Eye (tissue), 1 donor: Measurements from ENCODE around the gene MACO1.
"Not testable (repeated sequence)": the region's sequence is repeated elsewhere in the genome, so short reads cannot be mapped to it uniquely, and the experiment has no call there.

Experiments
- DNase-seq: peaks from one replicate; pipeline ENCODE4 v3.0.0-alpha.2; 2015

Gene MACO1

GRCh38 chr1:25492323-25492722 lies 61.6 kb downstream of the MACO1 start:
- no peak for DNase-seq

DNA sequence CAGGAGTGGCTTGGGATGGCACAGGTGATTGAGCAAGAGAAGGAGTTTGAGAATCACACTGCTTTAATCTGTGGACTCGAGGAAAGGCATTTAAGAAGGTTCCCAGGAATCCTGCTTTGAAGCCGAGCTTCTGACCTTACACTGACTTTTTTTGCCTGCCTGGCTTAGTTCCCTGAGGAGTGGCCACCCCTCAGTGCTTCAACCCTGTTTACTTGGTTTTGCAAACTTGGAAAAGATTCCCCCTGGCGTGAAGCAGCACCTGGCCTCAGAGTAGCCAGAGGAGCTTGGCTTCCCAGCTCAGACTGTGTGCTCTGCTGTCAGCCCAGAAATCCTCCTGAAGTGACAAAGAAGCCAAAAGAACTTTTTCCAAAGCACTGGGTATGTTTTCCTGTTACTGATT lies 64.3 kb downstream of the MACO1 start:
- DNase-seq: no peak

DNA sequence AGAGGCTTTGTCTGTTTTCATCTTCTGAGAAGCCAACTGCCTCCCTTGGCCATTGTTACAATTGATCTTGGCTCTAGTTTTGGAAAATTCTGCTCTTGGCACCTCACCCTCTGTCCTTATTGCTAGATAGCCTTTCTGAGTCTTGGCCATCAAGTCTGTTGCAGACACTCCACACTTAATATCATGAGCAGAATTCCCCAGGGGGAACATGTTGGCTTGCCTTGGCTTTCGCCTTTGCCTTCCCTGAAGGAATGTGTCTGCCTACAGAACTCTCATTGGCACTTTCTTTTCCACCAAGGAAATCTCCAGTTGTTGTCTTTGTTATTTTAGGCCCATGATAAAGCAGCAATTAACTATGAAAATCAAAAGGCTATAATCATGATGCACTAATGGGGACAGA lies 70.0 kb downstream of the MACO1 start:
- DNase-seq: no peak

DNA sequence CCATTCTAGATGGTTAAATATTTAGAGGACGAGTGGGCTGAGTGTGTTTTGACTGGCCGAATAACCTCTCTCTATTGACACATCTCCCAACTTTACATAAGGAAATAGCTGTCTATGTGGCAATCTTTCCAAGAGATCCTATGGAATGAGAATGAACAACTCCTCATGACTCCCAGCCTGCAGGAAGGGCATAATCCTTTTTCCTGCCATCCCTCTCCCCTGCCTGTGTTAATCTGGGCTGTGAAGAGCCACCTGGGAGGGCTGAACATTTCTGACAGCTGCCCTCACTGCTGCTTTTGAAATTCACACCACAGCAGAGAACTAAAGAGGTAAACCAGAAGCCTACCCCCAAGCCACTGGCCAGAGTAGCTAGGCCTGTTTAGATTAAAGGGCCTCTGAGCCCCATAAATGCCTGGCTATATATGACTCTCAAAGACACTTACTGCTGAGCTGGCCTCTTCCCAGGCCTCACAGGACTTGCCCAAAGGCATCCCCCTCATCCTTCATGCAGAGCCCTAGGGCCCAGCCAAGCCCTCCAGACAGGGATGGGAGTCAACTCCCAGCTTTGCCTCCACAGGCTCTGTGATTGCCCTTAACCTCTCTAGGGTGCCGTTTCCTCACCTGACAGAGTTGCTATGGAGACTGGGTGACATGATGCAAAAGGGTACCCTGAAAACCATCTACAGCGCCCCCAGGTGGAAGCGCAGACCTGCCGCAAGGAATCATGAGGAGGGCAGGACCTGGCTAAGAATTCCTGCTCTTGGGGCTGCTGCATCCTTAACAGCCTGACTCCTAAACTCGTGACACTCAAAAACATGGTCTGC lies 70.8 kb downstream of the MACO1 start:
- no peak for DNase-seq

GRCh38 chr1:25502957-25503356 lies 72.3 kb downstream of the MACO1 start:
- DNase-seq: no peak

GRCh38 chr1:25503551-25504426 lies 73.1 kb downstream of the MACO1 start:
- no peak for DNase-seq

DNA sequence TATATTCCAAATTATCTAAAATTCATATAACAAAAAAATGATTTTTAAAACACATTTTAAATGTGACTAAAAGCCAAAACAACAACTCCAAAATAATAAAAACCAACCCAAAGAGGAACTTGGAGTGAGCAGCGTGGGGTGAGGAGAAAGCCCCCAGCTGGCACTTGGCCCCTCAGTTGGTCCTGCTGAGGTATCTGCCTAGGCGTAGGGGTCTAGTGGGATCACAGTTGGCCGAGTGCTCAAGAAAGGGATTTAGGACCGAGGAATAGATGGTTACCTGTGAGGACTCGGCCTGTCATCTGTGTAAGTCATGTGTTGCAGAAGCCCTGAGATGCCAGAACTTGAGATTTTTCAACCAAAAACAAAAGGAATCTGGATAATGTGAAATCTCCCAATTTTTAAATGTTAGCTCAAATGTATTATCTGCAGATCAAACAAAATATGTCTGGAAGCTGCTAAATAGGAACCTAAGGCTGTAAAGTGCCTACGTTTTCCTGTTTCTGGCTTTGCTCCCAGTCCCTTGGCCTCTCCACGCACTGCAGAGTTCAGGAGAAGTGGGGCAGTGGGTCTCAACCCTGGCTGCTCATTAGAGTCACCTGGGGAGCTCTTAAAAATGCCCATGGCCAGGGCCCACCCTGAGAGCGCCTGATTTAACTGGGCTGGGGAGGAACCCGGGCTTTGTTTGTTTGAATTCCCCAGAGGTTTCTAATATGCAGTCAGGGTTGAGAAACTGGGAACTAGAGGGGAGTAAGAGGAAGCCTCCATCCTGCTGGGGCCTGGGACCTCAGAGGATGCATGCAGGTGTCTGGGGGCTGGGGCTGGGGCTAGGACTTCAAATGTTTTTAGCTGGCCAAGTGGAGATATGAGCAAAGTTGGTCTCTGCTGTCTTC lies 74.3 kb downstream of the MACO1 start:
- DNase-seq: no peak

DNA sequence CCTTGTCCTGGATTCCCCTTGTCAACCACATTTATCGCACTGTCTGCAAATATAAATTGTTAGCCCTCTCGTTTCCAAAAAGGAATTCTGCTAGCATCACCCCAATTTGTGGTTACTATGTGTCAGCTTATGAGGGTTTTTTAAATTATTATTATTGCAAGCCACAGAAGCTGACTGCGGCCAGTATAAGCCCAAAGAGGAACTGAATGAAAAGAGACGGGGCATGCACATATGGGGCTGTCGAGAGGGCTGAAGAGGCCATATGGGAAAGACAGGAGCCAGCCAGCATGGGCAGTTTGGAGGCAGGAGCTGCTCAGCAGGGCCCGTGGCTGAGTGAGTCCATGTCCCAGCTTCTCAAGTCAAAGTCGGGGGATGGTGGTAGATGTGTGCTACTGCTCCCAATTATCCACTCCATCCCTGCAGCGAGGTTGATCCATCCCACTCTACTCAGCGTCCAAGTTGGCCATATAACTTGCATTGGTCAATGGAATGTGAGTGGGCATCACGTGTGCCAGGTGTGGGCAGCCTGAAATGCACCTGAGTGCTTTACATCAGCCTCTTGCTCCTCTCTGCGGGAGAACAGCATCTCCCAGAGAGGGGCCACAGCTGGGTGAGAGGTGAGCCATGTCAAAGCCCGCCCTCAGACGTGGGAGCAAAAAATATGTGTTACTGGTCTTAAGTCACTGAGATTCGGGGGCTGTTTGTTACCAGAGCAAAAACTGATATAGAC lies 75.1 kb downstream of the MACO1 start:
- DNase-seq: no peak

GRCh38 chr1:25506566-25507463 lies 76.1 kb downstream of the MACO1 start:
- not testable (repeated sequence) for DNase-seq

DNA sequence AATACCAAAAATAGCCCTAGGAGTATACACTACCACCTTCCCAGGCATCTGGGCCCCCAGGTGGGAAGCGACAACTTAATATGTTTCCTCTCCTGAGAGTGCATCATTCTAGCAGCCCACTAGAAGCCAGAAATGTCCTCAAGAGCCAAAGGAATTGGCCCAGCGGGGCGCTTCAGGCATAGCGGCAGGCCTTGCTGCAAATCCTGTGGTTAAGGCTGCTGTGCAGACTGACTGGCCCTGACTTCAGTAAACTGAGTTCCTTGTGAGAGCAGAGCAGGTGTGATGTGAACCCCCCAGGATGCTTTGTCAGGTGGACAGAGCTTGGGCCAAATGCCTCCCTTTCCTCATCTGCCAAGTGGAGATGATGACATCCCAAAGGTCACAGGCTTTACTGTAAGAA lies 83.0 kb downstream of the MACO1 start:
- no peak for DNase-seq

DNA sequence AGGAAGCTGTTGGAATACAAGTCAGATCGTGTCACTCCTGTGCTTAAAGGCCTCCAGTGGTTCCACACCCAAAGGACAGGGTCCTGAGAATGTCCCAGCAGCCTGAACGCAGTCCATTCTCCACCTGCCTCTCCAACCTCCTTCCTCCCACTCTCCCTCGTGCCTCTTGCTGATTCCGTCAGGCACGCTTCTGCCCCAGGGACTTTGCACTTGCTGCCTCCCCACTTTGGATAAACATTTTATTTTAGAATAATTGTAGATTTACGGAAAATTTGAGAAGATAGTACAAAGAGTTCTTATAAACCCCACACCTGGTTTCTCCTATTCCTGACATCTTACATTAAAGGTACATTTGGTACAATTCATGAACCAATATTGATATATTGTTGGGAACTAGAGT lies 84.3 kb downstream of the MACO1 start:
- DNase-seq: no peak

- DNase-seq: no peak
Measured at GRCh38 chr1:25516686-25517085, 86.0 kb downstream of the MACO1 start.

- no peak for DNase-seq
Measured at GRCh38 chr1:25517476-25518394, 87.0 kb downstream of the MACO1 start.

DNA sequence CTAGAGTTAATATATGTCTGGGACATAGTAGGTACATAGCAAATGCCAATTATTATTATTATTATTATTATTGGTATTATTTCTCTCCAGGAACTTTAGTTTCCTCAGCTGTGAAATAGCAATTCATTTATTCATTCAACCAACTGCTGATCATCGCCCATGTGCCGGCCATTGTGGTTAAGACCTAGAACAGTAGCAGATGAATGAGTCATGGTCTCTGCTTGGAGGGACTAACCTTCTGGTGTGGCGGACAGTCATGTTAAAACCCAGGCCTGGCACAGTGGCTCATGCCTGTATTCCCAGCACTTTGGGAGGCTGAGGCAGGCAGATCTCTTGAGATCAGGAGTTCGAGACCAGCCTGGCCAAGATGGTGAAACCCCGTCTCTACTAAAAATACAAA lies 88.9 kb downstream of the MACO1 start:
- no peak for DNase-seq

GRCh38 chr1:25520446-25521061 lies 89.9 kb downstream of the MACO1 start:
- DNase-seq: peak; percentile 80

DNA sequence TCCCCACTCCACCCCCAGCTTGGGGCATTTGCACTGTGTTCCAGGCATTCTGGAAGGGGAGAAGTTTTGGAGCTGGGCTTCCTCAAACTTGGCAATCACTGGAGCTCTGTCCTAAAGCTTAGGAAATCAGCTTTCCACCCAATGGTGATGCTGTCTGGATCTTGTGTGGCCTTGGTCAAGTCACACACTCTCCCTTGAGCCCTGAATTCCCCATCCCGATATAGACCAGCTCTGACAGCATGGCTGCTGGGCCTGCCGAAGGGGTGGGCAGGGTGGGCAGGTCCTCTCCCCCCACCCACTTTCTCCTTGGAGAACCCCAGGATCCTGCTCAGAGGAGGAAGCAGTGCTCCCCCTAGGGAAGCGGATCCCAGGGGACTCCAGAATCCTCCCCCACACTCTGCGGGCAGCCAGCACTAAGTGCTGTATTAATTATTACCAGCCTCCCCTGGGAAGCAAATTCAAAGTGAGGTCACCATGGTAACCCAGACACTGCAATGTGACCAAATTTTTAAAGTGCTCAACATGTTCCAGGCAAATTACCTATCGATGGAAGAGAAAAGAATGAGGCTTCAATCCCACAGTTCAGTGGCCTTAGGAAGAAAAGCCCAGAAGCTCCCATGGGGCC lies 91.4 kb downstream of the MACO1 start:
- DNase-seq: no peak

DNA sequence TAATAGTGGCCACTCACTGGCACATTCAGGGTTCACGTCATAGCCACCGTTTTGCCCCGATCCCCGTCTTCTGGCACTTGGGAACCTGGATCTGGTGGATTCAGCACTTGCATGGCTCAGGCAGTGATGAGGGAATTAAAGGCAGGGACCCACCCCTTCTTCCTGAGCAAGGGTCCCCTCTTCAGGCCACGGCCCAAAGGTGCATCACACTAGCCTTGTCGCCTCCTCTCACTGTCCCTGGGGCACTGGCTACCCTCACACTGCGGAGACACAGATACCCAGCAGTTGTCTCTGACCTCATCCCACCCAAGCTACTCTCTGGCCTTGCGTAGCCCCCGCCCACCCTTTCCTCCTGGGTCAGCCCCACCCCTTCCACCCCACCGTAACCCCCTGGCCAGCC lies 92.8 kb downstream of the MACO1 start:
- no peak for DNase-seq

- DNase-seq: no peak
Measured at GRCh38 chr1:25524568-25525360, 94.1 kb downstream of the MACO1 start.
